B cell (primary cell): ENCODE results near the gene ZBTB14.

Experiments used
- CTCF ChIP-seq: fragments of 200-600 bp; IDR thresholded peaks from one replicate; pipeline ENCODE4 v1.8.0; 2022; ENCODE audit warnings: antibody characterized with exemption, mild to moderate bottlenecking
- EZH2 ChIP-seq: IDR thresholded peaks from 2 replicates; pipeline ENCODE4 v1.6.1; 2012; ENCODE audit warnings: borderline replicate concordance, low read depth, mild to moderate bottlenecking, moderate library complexity, low read length; ENCODE audit not compliant: insufficient read depth, poor library complexity, severe bottlenecking

- TF ChIP-seq CTCF (no peak), EZH2 (no peak)
Measured at GRCh38 chr18:5268874-5269273, 26.7 kb downstream of the ZBTB14 start.
